Kidney glomerular epithelial cell (primary cell): Measurements from ENCODE around the gene RFWD3.

Experiments
- DNase-seq: peaks from one replicate; lab custom pipeline; 2025; lab: John Stamatoyannopoulos, UW

Gene RFWD3

DNA sequence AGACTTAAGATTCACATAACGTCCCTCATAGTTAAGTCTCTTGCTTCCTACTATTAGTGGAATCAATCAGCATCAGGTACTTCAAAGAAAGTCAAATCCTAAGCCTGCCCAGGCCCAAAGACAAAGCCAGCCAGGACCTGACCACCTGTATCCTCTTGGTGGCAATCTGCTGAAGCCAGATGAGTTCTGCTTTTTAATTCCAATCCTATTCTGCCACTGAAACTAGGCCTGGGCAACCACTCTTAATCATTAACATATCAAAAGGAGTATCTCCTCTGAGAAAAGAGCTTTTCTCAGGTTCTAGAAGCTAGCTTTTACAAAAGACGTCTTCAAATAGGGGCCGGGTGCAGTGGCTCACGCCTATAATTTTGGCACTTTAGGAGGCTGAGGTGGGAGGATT, 44.7 kb downstream of the RFWD3 start:
- DNase-seq = no peak

DNA sequence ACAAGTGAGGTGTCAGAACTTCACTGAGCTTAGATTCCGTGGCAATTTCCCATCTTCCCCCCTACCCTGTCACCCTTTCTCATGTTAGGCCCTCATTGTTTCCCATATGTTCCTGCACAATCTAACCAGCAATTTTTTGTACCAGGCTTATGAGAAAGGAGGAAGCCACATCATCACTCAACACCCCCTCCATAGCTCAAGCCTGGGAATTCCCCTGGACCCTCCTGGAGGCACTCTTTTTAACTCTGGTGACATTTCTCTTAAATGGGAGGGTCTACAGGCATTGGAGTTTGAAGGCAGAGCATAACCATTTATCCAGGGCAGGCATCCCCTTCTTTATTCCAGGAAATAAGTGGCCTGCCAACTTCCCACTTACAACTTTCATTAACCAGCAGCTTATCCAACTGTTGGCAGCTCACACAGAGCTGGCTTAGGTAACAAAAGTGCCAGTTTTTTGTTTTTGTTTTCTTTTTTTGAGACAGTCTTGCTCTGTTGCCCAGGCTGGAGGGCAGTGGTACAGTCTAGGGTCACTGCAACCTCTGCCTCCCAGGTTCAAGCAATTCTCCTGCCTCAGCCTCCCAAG, 49.4 kb downstream of the RFWD3 start:
- no peak for DNase-seq

DNA sequence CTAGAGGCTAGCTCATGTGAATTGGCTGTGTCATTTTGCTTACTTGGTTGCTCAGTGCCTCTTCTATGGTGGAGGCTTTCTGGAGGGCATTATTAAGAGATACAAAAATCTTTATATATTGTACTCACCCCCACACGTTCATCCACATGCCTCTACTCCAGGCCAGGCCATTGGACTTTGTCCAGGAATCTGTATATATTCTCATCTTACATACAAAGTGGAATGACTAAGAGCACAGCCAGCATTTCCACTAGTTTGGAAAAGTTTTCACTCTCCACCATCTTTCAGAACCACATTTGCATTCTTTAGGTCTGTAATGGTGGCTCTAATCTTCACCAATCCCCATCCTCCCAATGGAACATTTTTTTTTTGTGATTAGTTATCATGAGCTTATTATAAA, 55.0 kb downstream of the RFWD3 start:
- DNase-seq = no peak

DNA sequence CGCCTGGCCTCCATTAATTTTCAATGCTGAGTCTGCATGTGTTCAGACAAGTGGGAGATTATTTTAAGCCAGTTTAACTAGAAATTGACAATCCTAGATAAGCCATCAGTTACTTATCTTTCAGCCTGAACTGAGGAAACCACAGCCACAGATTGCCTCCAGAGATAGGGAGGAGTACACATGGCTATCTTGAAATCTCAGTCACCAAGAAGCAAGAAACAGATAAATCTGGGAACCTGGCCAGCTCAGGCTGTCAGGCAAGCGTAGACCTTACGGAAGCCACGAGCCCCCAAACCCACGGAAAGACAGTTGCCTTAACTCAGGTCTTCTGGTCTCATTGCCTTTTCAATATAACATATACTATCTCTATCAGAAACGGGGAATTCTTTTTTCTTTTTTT, 57.7 kb downstream of the RFWD3 start:
- no peak for DNase-seq

DNA sequence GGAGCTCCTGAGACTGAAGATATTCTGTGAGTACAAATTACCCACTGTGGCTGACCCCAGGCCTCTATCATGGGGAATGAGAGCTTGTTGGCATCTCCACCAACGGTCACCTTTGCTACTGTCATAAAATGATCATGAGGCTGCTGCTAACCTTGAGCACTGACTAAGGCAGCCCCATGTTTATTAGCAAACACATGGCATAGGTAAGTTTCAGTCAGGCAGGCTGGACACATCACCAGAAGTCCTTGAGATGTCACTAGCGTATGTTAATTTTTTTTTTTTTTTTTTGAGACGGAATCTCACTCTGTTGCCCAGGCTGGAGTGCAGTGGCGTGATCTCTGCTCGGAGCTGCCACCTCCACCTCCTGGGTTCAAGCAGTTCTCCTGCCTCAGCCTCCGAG, 58.3 kb downstream of the RFWD3 start:
- DNase-seq = no peak

DNA sequence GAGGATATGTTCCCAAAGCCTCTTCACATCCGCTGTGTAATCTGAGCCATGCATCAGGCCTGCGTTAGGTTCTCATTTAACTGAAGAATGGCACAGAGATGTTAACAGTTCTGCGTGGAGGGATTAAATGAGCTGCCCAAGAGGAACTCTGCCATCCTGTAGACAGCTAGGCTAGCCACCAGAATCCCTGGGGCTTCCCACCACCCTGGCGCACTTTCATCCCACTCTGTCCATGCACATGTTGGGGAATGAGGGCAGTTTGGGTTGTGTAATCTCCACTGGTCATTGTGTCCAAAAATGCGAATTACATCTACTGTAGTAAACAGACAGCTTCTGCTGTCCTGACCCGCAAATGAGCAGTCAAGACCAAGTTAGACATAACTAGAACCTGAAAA, 58.7 kb downstream of the RFWD3 start:
- no peak for DNase-seq

DNA sequence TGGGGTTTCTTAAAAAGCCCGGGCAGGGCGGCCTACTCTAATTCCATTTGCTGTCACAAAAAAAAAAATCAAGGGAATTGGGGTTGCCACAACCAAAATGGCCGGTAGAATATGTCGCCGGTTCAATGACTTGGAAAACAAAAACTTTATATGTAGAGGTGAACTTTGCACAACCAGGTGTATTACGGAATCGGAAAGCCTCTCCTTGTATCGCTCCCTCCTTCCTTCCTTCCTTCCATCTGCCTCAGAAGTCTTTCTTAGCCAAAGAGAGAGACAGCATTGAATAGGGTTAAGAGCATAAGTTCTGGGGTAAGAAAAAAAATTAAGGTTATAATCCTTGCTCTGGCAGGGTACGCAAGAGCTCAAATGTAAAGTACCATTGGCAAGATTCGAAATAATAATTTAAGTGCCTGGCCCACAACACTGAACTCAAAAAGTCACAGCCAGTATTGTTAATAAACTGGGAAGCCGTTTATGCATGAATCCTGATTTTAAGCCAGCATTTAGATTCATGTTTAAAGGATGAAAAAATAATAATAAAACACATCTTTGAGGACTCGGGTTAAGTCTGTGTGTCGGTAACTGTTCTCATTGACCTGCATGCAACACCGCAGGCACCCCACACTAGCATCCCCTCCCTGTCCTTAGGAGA, 59.2 kb downstream of the RFWD3 start:
- DNase-seq = peak; percentile 77

DNA sequence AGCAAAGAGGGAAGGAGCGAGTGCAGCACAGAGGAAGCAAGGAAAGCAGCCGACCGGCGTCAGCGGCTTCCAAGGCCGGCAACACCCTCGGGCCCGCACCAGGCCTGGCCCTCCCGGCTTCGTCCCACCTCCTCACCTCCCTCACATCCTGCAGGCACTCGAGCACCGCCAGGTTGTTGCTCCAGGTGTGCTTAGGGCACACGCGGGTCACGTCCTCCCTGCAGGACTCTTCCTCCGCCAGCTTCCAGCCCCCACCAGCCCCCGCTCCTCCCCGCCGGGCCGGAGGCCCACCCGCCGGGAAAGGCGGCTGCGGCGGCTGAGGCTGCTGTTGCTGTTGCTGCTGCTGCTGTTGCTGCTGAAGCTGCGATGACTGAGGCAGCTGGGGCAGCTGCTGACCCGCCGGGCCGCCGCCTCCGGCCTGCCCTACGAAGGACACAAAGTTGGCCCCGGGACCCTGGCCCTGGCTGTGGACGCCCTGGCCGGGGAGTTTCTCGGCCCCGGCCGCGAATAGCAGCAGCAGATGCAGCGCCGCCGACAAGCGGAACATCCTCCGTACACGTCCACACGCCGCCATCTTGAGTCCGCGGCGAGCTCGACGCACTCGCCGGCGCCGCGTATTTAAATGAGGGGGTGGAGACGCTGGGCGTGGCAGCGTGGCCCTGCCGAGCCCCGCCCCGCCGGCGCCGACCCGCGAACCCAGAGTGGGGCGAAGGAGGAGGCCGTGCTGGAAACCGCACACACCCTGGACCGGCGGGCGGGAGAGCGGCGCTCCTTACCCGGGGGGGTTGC, 60.0 kb downstream of the RFWD3 start, which contains the start of gene GLG1:
GLG1 (minus strand) TSS at position 594 of the 789 bp plus-strand sequence; CDS start at position 574, 20 bp downstream.
- DNase-seq = peak; percentile 77

DNA sequence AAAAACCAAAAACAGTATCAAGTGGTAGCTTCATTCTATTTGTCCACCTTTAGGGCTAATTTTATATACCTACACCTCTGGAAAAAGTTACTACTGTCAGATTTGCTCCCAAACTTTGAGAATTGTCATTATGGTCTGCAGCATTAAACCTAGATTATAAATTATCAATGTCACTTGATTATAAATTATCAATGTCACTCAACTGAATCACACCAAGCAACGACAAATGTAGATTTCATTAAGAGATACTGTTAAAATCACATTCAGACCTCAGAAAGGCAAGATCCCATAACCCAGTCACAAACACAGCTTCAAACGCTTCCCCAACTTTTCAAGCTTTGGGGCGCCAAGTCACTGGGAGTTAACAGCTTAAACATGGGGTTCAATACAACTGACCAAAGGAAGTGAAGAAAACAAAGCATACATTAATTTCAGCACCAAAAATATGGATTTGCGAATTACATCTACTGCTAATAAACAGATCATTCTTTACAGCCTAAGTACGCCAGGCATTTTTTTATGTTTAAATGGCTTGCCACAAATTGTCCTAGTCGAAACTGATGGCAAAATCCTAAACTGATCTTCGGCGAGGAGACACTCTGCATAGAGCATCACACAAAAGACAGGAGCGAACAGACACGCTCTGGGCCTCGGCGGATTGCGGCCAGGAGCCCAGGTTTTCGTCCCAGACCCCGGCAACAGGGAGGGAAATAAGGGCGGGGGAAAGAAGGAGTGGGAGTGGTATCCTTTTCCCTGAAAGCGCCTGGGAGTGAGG, 60.7 kb downstream of the RFWD3 start:
- DNase-seq = peak; percentile 58

DNA sequence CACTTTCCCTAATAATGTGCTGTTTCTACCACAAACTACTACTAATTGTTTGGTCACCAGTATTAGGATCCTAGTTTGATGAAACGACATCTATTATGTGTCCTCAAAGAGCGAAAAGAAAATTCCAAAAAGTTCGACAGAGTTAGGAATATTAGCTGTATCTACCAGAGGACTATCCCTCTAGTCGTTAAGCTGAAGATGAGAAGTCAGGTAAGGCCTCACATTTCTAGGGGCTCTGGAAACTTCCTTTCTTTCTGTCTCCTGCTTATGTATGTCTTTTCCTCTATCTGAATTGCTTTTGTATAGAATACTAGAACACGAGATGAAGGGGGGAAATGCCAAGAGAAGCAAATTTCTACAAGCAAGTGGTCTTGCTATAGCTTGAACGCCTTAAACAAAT, 61.3 kb downstream of the RFWD3 start:
- peak; percentile 6 for DNase-seq

DNA sequence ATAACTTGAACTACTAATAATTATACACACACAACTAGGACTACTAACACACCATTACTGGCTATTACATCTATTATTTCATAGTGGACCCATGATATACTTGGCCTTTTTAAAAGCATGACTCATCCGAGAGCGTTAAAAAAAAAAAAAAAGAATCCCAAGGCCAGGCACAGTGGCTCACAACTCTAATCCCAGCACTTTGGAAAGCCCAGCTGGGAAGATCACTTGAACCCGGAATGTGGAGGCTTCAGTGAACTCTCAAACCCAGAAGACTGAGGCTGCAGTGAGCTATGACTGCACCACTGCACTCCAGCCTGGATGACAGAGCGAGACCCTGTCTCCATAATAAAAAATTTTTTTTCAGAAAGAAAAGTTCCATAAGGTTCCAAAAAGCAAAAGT, 62.8 kb downstream of the RFWD3 start:
- no peak for DNase-seq

DNA sequence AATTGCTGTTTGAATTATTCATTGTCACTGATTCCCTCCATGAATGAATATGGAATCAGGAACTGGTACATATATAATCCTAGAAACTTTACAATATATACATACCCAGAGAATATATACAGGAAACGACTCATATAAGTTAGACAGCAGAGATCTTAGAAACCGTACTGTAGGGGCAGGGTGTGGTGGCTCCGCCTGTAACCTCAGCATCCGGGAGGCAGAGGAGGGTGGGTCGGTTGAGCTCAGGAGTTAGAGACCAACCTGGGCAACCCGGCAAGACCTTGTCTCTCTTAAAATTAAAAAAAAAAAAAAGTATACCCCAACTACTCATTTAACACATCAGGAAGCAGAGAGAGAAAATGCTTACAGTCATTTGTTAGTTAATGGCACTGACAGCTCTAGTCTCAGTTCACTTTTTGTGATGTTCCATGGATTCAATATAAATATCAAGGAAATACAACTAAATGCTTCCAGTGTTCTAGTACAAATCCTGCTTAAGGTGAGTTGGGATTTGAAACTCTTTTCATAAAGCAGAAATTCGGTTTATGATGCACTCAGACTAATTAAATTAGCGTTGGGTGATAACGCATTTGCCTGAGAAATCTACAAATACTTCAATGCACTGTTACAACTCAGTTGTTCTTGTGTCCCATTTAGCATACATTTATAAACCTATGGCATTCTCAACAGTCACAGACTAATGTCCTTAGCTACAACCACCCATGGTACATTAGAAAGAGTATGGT, 65.4 kb downstream of the RFWD3 start:
- no peak for DNase-seq

DNA sequence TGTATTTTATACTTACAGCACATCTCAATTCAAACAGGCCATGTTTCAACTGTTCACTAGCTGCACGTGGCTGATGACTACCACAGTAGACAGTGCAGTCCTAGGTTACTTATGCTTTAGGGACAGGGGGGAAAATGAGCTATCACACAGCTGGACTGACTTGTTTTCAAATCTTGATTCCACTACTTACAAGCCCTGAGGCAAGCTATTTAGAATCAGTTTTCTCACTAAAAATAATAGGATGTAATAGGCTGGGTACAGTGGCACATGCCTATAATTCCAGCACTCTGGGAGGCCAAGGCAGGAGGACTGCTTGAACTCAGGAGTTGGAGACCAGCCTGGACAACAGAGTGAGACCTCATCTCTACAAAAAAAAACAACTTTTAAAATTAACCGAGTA, 70.1 kb downstream of the RFWD3 start:
- DNase-seq = no peak

DNA sequence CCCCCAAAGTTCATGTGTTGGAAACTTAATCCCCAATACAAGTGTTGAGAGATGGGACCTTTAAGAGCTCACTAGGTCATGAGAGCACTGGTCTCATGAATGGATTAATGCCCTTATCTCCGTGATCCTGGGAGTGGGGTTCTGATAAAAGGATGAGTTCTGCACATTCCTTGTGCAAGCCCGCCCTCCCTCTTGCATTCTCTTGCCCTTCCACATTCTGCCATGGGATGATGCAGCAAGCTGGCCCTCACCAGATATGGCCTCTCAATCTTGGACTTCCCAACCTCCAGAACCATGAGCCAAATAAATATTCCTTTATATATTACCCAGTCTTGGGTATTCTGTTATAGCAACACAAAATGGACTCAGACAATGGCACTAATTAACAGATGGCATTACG, 73.8 kb downstream of the RFWD3 start:
- no peak for DNase-seq

DNA sequence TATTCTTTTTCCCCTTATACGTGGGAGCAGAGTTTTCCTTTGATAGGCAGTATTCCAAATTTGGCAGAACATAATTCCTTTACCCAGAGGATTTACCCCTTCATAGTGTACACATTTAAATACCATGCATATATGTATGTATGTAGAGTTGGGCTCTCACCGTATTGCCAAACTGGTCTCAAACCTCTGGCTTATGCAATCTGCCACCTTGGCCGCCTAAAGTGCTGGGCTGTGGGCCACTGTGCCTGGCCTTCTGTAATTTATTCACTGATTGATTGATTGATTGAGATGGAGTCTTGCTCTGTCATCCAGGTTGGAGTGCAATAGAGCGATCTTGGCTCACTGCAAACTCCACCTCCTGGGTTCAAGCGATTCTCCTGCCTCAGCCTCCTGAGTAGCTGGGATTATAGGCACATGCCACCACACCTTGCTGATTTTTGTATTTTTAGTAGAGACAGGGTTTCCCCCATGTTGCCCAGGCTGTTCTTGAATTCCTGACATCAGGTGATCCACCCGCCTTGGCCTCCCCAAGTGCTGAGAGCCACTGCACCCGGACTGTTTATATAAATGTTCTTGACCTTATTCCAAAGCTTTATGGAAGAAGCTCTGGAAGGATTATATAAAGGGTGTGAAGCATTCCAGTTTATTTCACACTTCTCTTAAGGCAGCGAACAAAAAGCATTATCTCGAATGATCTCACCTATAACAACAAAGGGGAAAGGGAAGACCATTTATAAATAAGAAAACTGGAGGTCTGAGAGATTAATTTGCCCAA, 74.6 kb downstream of the RFWD3 start:
- DNase-seq = no peak

DNA sequence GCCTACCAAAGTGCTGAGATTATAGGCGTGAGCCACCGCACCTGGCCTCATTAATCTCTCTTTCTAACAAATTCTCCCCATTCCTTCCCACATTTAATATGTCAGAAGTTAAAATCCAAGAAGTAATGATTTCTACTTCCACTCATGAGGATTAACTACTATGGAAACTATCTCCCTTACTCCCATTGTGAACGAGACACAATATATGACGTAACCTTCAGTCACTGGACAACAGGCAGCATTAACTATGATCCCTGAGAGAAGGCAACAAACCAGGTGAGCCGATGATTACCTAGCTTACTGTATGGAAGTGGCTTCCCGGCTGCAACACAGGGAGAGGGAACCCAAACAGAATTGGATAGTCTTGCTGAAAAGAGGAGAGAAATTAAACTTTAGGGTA, 79.7 kb downstream of the RFWD3 start:
- DNase-seq = no peak

DNA sequence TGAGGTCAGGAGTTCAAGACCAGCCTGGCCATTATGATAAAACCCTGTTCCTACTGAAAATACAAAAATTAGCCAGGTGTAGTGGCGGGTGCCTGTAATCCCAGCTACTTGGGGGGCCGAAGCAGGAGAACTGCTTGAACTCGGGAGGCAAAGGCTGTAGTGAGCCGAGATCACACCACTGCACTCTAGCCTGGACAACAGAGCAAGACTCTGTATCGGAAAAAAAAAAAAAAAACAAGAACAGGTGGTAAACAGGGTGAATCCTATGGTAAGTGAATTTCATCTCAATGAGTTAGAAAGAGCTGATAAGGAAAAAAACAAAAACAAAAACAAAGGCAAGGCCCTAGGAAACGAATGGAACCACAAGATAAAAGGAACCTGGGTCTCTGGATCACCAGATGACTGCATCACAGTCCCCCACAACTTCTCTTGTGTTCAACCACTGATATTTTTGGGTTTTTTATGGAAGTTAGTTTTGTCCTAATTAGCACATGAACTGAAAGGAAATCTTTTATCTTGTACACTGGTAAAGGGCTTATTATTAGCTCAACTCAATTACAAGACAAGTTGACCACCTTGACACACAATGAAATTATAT, 80.7 kb downstream of the RFWD3 start:
- DNase-seq = no peak

DNA sequence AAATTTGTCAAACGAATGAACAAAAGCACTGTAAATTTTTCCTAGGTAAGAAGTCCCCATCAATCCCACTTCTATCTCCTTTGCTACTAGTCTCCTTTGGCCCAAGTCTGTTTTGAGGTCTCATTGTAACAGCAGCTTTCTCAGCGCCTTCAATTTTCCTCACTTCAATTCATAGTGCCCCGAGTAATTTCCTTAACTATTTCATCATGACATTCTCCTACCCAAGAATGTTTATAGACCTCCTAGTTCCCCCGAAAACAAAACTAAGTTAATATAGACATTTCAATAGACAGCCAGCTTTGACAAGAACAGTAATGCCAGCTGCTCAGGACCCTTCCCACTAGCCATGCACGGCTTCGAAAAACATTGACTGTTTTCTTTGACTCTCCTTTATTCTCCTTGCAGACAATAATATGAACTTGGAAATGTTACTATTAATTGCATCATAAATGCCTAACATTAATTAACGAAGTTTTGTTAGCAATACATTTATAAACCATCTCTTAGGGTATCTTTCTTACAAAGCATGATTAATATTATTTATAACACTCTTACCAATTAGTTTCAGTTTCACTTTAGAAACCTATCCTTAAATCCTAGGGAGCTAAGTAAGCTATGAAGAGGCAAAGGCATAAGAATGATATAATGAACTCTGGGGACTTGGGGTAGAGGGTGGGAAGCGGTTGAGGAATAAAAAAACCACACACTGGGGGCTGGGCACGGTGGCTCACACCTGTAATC, 82.6 kb downstream of the RFWD3 start:
- no peak for DNase-seq

DNA sequence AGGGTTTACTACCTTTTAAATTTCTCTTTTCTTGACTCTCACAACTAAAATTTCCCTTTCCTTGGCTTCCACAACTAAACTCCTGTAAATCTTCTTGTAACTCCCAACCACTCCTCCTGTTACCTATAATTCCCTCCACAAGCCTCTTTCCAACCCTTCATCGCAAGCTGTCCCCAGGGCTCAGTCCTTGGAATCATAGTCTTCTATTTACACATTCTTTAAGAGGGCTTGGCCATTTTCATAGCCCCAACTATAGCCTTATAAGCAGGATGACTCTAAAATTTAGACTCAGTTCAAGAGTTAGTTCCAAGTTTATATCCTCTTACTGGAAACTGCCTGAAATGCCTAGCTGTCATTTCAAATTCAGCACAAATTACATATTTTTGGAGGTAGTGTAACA, 83.7 kb downstream of the RFWD3 start:
- DNase-seq = no peak

DNA sequence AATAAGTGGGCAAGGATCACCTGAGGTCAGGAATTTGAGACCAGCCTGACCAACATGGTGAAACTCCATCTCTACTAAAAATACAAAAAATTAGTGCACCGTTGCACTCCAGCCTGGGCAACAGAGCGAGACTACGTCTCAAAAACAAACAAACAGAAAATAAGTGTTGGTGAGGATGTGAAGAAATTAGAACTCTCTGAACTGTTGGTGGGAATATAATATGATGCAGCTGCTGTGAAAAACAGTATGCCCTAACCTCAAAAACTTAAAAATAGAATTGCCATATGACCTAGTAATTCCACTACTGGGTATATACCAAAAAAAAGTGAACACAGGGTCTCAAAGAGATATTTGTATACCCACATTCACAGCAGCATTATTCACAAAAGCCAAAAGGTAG, 85.8 kb downstream of the RFWD3 start:
- DNase-seq = no peak
